G401 (cell line): ENCODE results near the gene SYNGAP1. TPM values are rescaled to one million over a fixed set of nuclear protein-coding genes. Genes with fewer than 3 reads are reported as not detected.

Experiments used
- DNase-seq: peaks from one replicate; pipeline ENCODE4 v3.0.0-alpha.2; 2015; ENCODE audit warnings: low spot score
- in situ Hi-C: cut with HindIII; loops from 2 replicates; pipeline ENCODE4 v1.10.0; 2016; ENCODE audit warnings: low sequenced_read_pairs, mixed read lengths
- total RNA-seq: library from RNA; depleted of rRNA; stranded (reverse); fragments of >200 nt; shearing (Covaris generic); gene quantifications from 2 replicates; pipeline ENCODE4 v1.2.3, GENCODE V29; 2014; rRNA removed

Gene SYNGAP1
- total RNA-seq, 1 experiment from 2014 or later: 7.4 TPM

DNA sequence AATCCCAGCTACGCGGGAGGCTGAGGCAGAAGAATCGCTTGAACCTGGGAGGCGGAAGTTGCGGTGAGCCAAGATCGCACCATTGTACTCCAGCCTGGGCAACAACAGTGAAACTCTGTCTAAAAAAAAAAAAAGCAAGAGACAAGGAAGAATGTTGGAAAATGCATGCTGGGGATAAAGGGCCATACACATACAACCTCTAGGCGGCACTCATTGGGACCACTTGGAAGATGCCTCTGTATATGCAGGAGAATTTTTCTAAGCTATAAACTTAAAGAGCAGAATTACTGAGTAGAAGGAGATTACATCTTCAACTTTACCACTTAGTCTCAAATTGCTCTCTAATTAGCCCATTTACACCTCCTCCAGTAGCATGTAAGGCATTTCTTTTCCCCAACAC is 77.3 kb downstream of the SYNGAP1 start:
- in situ Hi-C loops: no loop called here
- no peak for DNase-seq

DNA sequence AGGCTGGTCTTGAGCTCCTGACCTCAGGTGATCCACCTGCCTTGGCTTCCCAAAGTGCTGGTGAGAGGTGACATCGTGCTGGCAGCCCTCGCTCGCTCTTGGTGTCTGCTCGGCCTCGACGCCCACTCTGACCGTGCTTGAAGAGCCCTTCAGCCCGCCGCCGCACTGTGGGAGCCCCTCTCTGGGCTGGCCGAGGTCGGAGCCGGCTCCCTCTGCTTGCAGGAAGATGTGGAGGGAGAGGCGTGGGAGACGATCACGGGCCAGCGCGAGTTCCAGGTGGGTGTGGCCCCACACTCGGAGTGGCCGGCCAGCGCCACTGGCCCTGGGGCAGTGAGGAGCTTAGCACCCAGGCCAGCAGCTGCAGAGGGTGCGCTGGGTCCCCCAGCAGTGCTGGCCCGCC is 82.6 kb downstream of the SYNGAP1 start:
- no peak for DNase-seq
- in situ Hi-C loops: no loop called here

DNA sequence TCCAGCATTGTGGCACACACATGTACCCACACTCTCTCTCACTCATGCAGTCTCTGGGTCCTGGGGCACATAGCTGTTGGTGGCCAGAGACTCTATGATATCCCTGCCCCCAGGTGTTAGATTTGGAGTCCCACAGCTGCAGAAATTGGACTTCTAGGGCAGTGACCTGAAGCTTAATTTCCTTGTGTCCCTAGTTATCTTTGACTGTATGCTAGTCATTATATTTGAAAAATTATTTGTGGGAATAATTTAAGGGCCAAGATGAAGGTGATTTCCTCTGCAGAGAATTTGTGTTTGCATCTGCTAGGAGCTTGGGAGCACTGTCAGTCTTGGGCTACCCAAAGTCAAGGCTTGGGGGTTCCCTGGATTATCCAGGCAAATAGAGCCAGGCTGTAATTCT is 84.6 kb downstream of the SYNGAP1 start:
- in situ Hi-C loops: no loop called here
- no peak for DNase-seq

Other genes starting within 250 kb of the SYNGAP1 start
- 7.0 and 10.4 TPM in 2 replicates for gene COL11A2, start 227.6 kb upstream of the SYNGAP1 start, total RNA-seq
- 11.5 and 18.8 TPM in 2 replicates for gene RXRB, start 219.4 kb upstream of the SYNGAP1 start, total RNA-seq
- 102 and 108 TPM in 2 replicates for gene SLC39A7, start 219.2 kb upstream of the SYNGAP1 start, total RNA-seq
- gene HSD17B8, start 215.4 kb upstream of the SYNGAP1 start, total RNA-seq: 13.3 and 18.2 TPM in 2 replicates
- 51.2 and 53.3 TPM in 2 replicates for gene RING1, start 211.6 kb upstream of the SYNGAP1 start, total RNA-seq
- 11.3 and 27.1 TPM in 2 replicates for gene VPS52, start 148.2 kb upstream of the SYNGAP1 start, total RNA-seq
- 3,510 and 5,097 TPM in 2 replicates for gene RPS18, start 148.0 kb upstream of the SYNGAP1 start, total RNA-seq
- 0.61 and 1.9 TPM in 2 replicates for gene B3GALT4, start 142.9 kb upstream of the SYNGAP1 start, total RNA-seq
- 91.6 and 107 TPM in 2 replicates for gene WDR46, start 130.8 kb upstream of the SYNGAP1 start, total RNA-seq
- gene PFDN6, start 130.5 kb upstream of the SYNGAP1 start, total RNA-seq: 131 and 154 TPM in 2 replicates
- gene RGL2, start 121.1 kb upstream of the SYNGAP1 start, total RNA-seq: 58.4 and 62.4 TPM in 2 replicates
- gene TAPBP, start 106.0 kb upstream of the SYNGAP1 start, total RNA-seq: 29.8 and 32.7 TPM in 2 replicates
- gene ZBTB22, start 102.3 kb upstream of the SYNGAP1 start, total RNA-seq: 12.8 and 17.1 TPM in 2 replicates
- 49.3 and 66.2 TPM in 2 replicates for gene DAXX, start 97.1 kb upstream of the SYNGAP1 start, total RNA-seq
- 98.5 and 123 TPM in 2 replicates for gene KIFC1, start 28.2 kb upstream of the SYNGAP1 start, total RNA-seq
- gene PHF1, start 9.1 kb upstream of the SYNGAP1 start, total RNA-seq: 26.0 and 38.0 TPM in 2 replicates
- 304 and 376 TPM in 2 replicates for gene CUTA, start 2.0 kb upstream of the SYNGAP1 start, total RNA-seq
- 20.0 and 25.1 TPM in 2 replicates for gene ZBTB9, start 34.5 kb downstream of the SYNGAP1 start, total RNA-seq
- 200 and 209 TPM in 2 replicates for gene BAK1, start 160.2 kb downstream of the SYNGAP1 start, total RNA-seq
- gene ITPR3, start 201.3 kb downstream of the SYNGAP1 start, total RNA-seq: 66.0 and 67.9 TPM in 2 replicates